Measurements from ENCODE around the gene RAB11FIP3. TPM values are rescaled to one million over a fixed set of nuclear protein-coding genes. Genes with fewer than 3 reads are reported as not detected.
"Not testable (repeated sequence)": the region's sequence is repeated elsewhere in the genome, so short reads cannot be mapped to it uniquely, and the experiment has no call there.

The RAB11FIP3 gene
- total and polyA plus RNA-seq, 8 donors, result 22.0 to 67.4 (median 33.2) TPM

DNA sequence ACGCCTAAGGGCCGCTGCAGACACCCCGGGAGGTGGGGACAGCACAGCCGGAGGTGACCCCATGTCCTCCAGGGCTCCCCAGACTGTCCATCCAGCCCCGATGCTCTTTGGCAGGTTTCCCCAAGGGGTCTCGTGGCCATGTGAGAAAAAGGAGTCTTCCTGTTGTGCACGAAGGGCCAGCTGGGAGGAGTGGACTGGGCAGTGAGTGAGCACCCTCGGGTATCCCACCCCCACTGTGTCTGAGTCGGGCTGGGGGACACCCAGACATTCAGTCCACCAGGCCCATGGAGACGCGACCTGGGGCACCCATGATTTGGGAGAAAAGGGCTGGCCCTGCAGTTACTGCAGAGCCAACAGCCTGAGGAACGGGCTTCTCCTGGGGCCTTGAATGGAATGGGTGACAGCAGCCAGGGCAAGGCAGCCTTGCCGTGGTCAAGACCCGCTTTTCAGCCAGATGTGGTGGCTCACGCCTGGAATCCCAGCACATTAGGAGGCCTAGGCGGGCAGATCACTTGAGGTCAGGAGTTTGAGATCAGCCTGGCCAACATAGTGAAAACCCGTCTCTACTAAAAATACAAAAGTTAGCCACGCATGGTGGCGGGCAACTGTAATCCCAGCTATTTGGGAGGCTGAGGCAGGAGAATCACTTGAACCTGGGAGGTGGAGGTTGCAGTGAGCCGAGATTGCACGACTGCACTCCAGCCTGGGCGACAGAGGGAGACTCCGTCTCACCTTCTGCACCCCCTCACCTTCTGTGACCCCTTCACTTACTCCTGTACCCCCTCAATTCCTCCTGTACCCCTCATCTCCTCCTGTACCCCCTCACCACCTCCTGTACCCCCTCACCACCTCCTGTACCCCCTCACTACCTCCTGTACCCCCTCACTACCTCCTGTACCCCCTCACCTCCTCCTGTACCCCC lies 78.0 kb downstream of the RAB11FIP3 start:
- H3K9me3 ChIP-seq, result no peaks in the 10 kb centered on the region
- DNase-seq (no peak), FAIRE-seq (no peak), ATAC-seq (no peak)
- H3K4me1 ChIP-seq, result no peaks in the 10 kb centered on the region
- H3K27me3 ChIP-seq, result no peaks in the 10 kb centered on the region
- WGBS, 2 donors, result 95 to 98% methylated on average over 23 of the region's 23 CpGs
- no peak overlapping the region for H3K27ac ChIP-seq
- TF ChIP-seq CTCF (IDR thresholded peaks at IDR 0.05), result no peak
- intact Hi-C loops (cut with DNase I), result no loop called here
- H3K36me3 ChIP-seq, result peaks cover 0 to 4% (median 0%) of the 10 kb centered on the region in 3 donors
- no peak overlapping the region for H3K4me3 ChIP-seq

DNA sequence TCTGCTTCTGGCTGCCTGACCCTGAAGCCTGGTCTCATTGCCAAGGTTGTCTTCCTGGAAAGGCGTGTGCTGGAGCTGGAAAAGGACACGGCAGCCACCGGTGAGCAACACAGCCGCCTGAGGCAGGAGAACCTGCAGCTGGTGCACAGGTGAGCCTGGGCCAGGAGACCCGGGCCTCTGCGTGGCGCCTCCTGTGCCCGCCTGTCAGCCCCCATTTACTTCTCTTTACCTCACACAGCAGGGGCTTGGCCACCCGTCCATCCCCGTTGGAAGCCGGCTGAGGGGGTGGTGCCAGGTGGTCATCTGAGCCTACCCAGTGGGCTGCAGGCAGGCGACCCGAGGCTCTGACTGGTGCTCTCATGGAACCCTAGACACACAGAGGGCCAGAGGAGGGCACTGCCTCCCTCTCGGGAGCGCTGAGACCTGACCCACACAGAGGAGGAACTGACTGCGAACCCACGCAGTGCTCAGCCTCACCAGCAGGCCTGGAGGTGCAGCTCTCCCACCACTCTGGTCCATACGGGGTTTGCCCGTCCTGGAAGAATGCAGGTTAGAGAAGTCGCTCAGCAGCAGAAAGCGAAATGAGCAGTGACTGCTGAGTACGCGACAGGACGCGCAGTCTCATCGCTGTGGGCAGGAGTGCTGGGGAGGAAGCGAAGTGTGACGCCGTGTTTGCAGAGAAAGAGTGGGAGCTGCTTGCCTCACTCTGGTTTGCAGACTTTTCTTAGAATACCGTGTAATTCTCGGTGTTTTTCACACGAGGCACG lies 80.2 kb downstream of the RAB11FIP3 start:
- H3K4me1 ChIP-seq, result no peaks in the 10 kb centered on the region
- no peak overlapping the region for H3K27ac ChIP-seq
- no peak for DNase-seq
- no peak for TF ChIP-seq CTCF (IDR thresholded peaks at IDR 0.05)
- intact Hi-C loops (cut with DNase I), result no loop called here
- H3K9me3 ChIP-seq, result no peaks in the 10 kb centered on the region
- no peak for ATAC-seq
- no peaks in the 10 kb centered on the region for H3K36me3 ChIP-seq
- no peaks in the 10 kb centered on the region for H3K27me3 ChIP-seq
- WGBS, 2 donors, result 92 to 93% methylated on average over 33 of the region's 33 CpGs
- no peak for FAIRE-seq
- H3K4me3 ChIP-seq, result no peak overlapping the region

DNA sequence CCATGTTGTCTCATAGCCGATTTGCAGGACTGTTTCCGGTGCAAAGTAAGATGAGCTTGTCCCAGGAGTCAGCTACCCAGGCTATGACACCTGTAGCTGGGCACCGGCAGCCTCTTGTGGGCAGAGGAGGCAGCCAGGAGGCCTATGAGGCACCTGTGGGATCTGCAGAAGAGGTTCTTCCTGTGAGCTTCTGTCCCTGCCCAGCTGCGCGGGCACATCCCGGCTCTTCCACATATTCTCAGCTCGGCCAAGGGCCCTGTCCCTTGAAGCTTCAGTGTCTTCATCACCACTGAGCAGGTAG lies 80.7 kb downstream of the RAB11FIP3 start:
- no peaks in the 10 kb centered on the region for H3K27me3 ChIP-seq
- 92 to 93% methylated on average over 7 of the region's 7 CpGs for WGBS, 2 donors
- intact Hi-C loops (cut with DNase I), result no loop called here
- ATAC-seq (no peak), FAIRE-seq (no peak), DNase-seq (no peak)
- H3K36me3 ChIP-seq, result no peaks in the 10 kb centered on the region
- no peak overlapping the region for H3K4me3 ChIP-seq
- H3K9me3 ChIP-seq, result no peaks in the 10 kb centered on the region
- no peaks in the 10 kb centered on the region for H3K4me1 ChIP-seq
- no peak for TF ChIP-seq CTCF (IDR thresholded peaks at IDR 0.05)
- H3K27ac ChIP-seq, result no peak overlapping the region

GRCh38 chr16:507527-507926 lies 82.1 kb downstream of the RAB11FIP3 start:
- WGBS, 2 donors, result 88 to 94% methylated on average over 14 of the region's 14 CpGs
- H3K9me3 ChIP-seq; intact Hi-C loops (cut with DNase I); DNase-seq; H3K27me3 ChIP-seq; FAIRE-seq; H3K4me3 ChIP-seq; H3K36me3 ChIP-seq; H3K27ac ChIP-seq; ATAC-seq; H3K4me1 ChIP-seq: not testable (repeated sequence)

GRCh38 chr16:507996-508395 lies 82.5 kb downstream of the RAB11FIP3 start:
- ATAC-seq, result no peak
- 84 to 86% methylated on average over 6 of the region's 6 CpGs for WGBS, 2 donors
- TF ChIP-seq CTCF (IDR thresholded peaks at IDR 0.05), result no peak
- Histone ChIP-seq H3K9me3 (no peaks in the 10 kb centered on the region), H3K4me1 (no peaks in the 10 kb centered on the region), H3K36me3 (no peaks in the 10 kb centered on the region), H3K27ac (no peak overlapping the region), H3K27me3 (no peaks in the 10 kb centered on the region), H3K4me3 (no peak overlapping the region)
- FAIRE-seq, result no peak
- DNase-seq, result no peak
- intact Hi-C loops (cut with DNase I), result no loop called here

Measured in pancreas (tissue), 10 donors.